OCI-LY1 (cell line): ENCODE measurements around the gene DACH1.

Experiments
- H2AFZ ChIP-seq: fragments of 200-600 bp; sonication (generic), shearing (Covaris generic); 2 replicates; pipeline ENCODE4 v1.6.0; 2014; ENCODE audit warnings: antibody characterized with exemption, mild to moderate bottlenecking, low read length
- H3F3A ChIP-seq: fragments of 200-600 bp; sonication (generic), shearing (Covaris generic); 2 replicates; pipeline ENCODE4 v1.6.0; 2014; ENCODE audit warnings: mild to moderate bottlenecking, antibody characterized with exemption, low read length, moderate library complexity; ENCODE audit not compliant: insufficient read depth
- H3K27ac ChIP-seq: fragments of 200-600 bp; sonication (generic); 2 replicates; pipeline ENCODE4 v1.5.1; 2014; ENCODE audit warnings: low read length, mixed run types, mild to moderate bottlenecking, low read depth; ENCODE audit not compliant: poor library complexity, severe bottlenecking
- H3K27me3 ChIP-seq: fragments of 200-600 bp; sonication (generic); 2 replicates; pipeline ENCODE4 v1.6.0; 2014; ENCODE audit warnings: antibody characterized with exemption, mild to moderate bottlenecking, low read length, moderate library complexity; ENCODE audit not compliant: insufficient read depth
- H3K36me3 ChIP-seq: fragments of 200-600 bp; sonication (generic); 2 replicates; pipeline ENCODE4 v1.6.1; 2014; ENCODE audit warnings: mild to moderate bottlenecking, antibody characterized with exemption, low read length, moderate library complexity, mixed read lengths; ENCODE audit not compliant: insufficient read depth
- H3K4me1 ChIP-seq: fragments of 200-600 bp; sonication (generic); 2 replicates; pipeline ENCODE4 v1.5.1; 2014; ENCODE audit warnings: mild to moderate bottlenecking, low read length, moderate library complexity; ENCODE audit not compliant: insufficient read depth, severe bottlenecking
- H3K4me2 ChIP-seq: fragments of 200-600 bp; sonication (generic), shearing (Covaris generic); 2 replicates; pipeline ENCODE4 v1.6.1; 2014; ENCODE audit warnings: low read length
- H3K4me3 ChIP-seq: fragments of 200-600 bp; sonication (generic); 2 replicates; pipeline ENCODE4 v1.5.1; 2014; ENCODE audit warnings: low read length, low read depth, mild to moderate bottlenecking, mixed read lengths; ENCODE audit not compliant: poor library complexity, severe bottlenecking
- H3K79me2 ChIP-seq: fragments of 200-600 bp; shearing (Covaris generic); 2 replicates; pipeline ENCODE4 v1.6.1; 2016; ENCODE audit warnings: mixed run types, low read length, mixed read lengths; ENCODE audit not compliant: insufficient read depth
- H3K9ac ChIP-seq: fragments of 200-600 bp; sonication (generic), shearing (Covaris generic); 2 replicates; pipeline ENCODE4 v1.6.1; 2014; ENCODE audit warnings: mild to moderate bottlenecking, low read length, mixed read lengths
- H3K9me2 ChIP-seq: fragments of 200-600 bp; sonication (generic), shearing (Covaris generic); 2 replicates; pipeline ENCODE4 v1.6.1; 2014; ENCODE audit warnings: low read depth, mild to moderate bottlenecking, low read length, mixed read lengths
- H3K9me3 ChIP-seq: fragments of 200-600 bp; shearing (Covaris generic); 2 replicates; pipeline ENCODE4 v1.6.1; 2014; ENCODE audit warnings: low read length, mixed read lengths
- H4K20me1 ChIP-seq: fragments of 200-600 bp; sonication (generic), shearing (Covaris generic); 2 replicates; pipeline ENCODE4 v1.6.0; 2016; ENCODE audit warnings: mild to moderate bottlenecking, low read length; ENCODE audit not compliant: insufficient read depth
- EZH2 ChIP-seq: fragments of 200-600 bp; sonication (generic), shearing (Covaris generic); IDR thresholded peaks from 2 replicates; pipeline ENCODE4 v1.8.0; 2017; ENCODE audit warnings: borderline replicate concordance, mixed run types, mild to moderate bottlenecking, antibody characterized with exemption, low read length, moderate library complexity, mixed read lengths
- TF ChIP-seq, protein P1 (sequence below): fragments of 200-600 bp; sonication (generic), shearing (Covaris generic); IDR thresholded peaks from 2 replicates; pipeline ENCODE4 v1.5.1; 2017; ENCODE audit warnings: mild to moderate bottlenecking, antibody characterized with exemption, low read length, moderate library complexity, mixed read lengths

DACH1 gene

DNA sequence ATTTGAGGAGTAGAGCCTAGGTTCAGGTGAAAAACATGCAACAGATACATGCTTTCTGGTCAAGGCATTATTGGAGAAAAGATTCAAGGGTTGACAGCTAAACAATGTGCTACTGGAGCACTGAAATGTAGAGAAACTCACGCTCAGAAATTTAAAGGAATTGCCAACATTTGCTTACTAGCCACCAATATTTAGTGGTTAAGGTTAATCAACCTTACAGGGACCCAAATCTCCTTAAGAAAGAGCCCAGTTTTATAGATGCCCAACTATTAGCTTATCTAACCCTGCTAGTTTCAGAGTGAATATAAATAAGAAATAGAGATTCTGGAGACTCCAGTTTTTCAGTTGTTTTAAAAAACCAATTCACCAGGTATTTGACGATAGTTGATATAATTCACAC lies 203.6 kb downstream of the DACH1 start:
- H3F3A ChIP-seq = no peaks in the 10 kb centered on the region
- no peaks in the 10 kb centered on the region for H3K27me3 ChIP-seq
- H3K36me3 ChIP-seq = no peaks in the 10 kb centered on the region
- H4K20me1 ChIP-seq = no peaks in the 10 kb centered on the region
- H2AFZ ChIP-seq = no peak overlapping the region
- TF ChIP-seq, protein P1, sequence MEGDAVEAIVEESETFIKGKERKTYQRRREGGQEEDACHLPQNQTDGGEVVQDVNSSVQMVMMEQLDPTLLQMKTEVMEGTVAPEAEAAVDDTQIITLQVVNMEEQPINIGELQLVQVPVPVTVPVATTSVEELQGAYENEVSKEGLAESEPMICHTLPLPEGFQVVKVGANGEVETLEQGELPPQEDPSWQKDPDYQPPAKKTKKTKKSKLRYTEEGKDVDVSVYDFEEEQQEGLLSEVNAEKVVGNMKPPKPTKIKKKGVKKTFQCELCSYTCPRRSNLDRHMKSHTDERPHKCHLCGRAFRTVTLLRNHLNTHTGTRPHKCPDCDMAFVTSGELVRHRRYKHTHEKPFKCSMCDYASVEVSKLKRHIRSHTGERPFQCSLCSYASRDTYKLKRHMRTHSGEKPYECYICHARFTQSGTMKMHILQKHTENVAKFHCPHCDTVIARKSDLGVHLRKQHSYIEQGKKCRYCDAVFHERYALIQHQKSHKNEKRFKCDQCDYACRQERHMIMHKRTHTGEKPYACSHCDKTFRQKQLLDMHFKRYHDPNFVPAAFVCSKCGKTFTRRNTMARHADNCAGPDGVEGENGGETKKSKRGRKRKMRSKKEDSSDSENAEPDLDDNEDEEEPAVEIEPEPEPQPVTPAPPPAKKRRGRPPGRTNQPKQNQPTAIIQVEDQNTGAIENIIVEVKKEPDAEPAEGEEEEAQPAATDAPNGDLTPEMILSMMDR = no peak
- TF ChIP-seq EZH2 = no peak
- no peak overlapping the region for H3K4me3 ChIP-seq
- no peaks in the 10 kb centered on the region for H3K9me3 ChIP-seq
- no peaks in the 10 kb centered on the region for H3K4me1 ChIP-seq
- no peak overlapping the region for H3K9ac ChIP-seq
- H3K79me2 ChIP-seq = no peaks in the 10 kb centered on the region
- H3K4me2 ChIP-seq = no peak overlapping the region
- no peaks in the 10 kb centered on the region for H3K9me2 ChIP-seq
- H3K27ac ChIP-seq = no peak overlapping the region

DNA sequence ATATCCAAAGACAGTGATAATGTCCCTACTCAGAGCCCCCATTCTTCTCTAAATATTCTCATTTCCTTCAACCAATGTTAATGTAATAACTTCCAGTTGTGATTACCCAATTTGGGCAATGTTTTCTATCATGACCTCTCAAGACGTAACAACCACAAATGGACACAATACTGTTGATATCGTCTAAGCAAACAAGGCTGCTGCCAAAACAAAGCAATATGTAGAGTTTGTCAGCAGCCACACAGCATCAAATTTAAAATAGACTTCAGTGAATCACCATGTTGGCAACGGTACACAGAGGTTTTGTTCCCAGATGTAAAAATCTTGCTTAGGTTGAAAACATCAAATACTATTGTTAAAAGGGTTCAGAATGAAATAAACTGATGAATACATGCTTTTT lies 205.1 kb downstream of the DACH1 start:
- no peak overlapping the region for H3K9ac ChIP-seq
- TF ChIP-seq, protein P1 = no peak
- no peak for TF ChIP-seq EZH2
- no peaks in the 10 kb centered on the region for H4K20me1 ChIP-seq
- H3K4me2 ChIP-seq = no peak overlapping the region
- no peak overlapping the region for H3K27ac ChIP-seq
- no peaks in the 10 kb centered on the region for H3K9me2 ChIP-seq
- no peaks in the 10 kb centered on the region for H3K36me3 ChIP-seq
- H3K4me1 ChIP-seq = no peaks in the 10 kb centered on the region
- H3K4me3 ChIP-seq = no peak overlapping the region
- H3K79me2 ChIP-seq = no peaks in the 10 kb centered on the region
- H2AFZ ChIP-seq = no peak overlapping the region
- H3K9me3 ChIP-seq = no peaks in the 10 kb centered on the region
- no peaks in the 10 kb centered on the region for H3F3A ChIP-seq
- H3K27me3 ChIP-seq = no peaks in the 10 kb centered on the region

DNA sequence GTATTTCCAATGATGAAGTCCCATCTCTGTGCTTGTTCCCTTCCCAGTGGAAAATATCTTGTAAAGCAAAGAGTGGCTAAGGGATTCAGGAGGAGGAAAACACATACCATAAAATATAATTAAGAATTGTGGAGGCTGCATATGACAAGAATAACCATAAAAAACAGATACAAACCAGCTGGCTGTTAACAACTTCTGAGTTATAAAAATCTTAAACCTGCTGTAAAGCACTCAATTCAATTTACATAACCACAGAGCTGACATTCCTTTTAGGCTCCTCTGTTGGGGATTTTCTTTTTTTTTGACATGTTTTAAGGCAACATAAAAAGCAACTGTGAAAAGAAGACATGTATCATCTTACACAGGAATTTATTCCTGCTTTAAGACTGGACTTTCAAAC lies 207.6 kb downstream of the DACH1 start:
- no peaks in the 10 kb centered on the region for H3K9me2 ChIP-seq

More for the DNA sequence above, 207.6 kb downstream of the DACH1 start:
- no peak overlapping the region for H3K9ac ChIP-seq
- no peaks in the 10 kb centered on the region for H3F3A ChIP-seq
- H4K20me1 ChIP-seq = no peaks in the 10 kb centered on the region
- no peak overlapping the region for H3K4me2 ChIP-seq
- no peaks in the 10 kb centered on the region for H3K9me3 ChIP-seq
- no peak overlapping the region for H3K4me3 ChIP-seq
- H3K4me1 ChIP-seq = no peaks in the 10 kb centered on the region
- no peaks in the 10 kb centered on the region for H3K36me3 ChIP-seq
- H3K27ac ChIP-seq = no peak overlapping the region
- no peaks in the 10 kb centered on the region for H3K79me2 ChIP-seq
- H2AFZ ChIP-seq = no peak overlapping the region
- no peaks in the 10 kb centered on the region for H3K27me3 ChIP-seq
- no peak for TF ChIP-seq EZH2
- TF ChIP-seq, protein P1 = no peak
